Mucosa of descending colon (tissue), 3 donors: ENCODE results near the gene KNG1. TPM values are rescaled to one million over a fixed set of nuclear protein-coding genes. Genes with fewer than 3 reads are reported as not detected.
"Not testable (repeated sequence)": the region's sequence is repeated elsewhere in the genome, so short reads cannot be mapped to it uniquely, and the experiment has no call there.

Experiments
- ATAC-seq: fragments of 200-7000 bp; cut with Tn5 transposase; one replicate; pipeline ENCODE4 v1.9.1; 2020; ENCODE audit warnings: mild to moderate bottlenecking, moderate library complexity
- DNase-seq, 3 donors: peaks; one replicate each; pipeline ENCODE4 v3.0.0-alpha.2; 2020
- H3K36me3 ChIP-seq: fragments of 200-600 bp; one replicate; pipeline ENCODE4 v1.8.0; 2021; ENCODE audit warnings: low read depth, mild to moderate bottlenecking
- H3K4me1 ChIP-seq: fragments of 200-600 bp; one replicate; pipeline ENCODE4 v1.8.0; 2021; ENCODE audit warnings: low read depth, mild to moderate bottlenecking
- H3K4me3 ChIP-seq: fragments of 200-600 bp; one replicate; pipeline ENCODE4 v1.8.0; 2021; ENCODE audit warnings: mild to moderate bottlenecking
- H3K9me3 ChIP-seq: fragments of 200-600 bp; one replicate; pipeline ENCODE4 v1.8.0; 2021; ENCODE audit warnings: mild to moderate bottlenecking
- CTCF ChIP-seq: fragments of 200-600 bp; IDR thresholded peaks from one replicate; pipeline ENCODE4 v1.8.0; 2022; ENCODE audit warnings: antibody characterized with exemption, mild to moderate bottlenecking
- intact Hi-C, 2 donors: fragments of 100-400 bp; cut with DNase I in 1 of 2; cut with micrococcal nuclease in 1 of 2; formaldehyde crosslinking; loops; one replicate each; pipeline versions ENCODE4 v1.11.0 to v1.11.1; 2022; cut with DNase I, micrococcal nuclease
- total RNA-seq, 3 donors: library from RNA; stranded (reverse); fragmentation: NEBNext Ultra II Directional in 2 of 3; extraction: Animal tissue kit (Norgen Biotek cat#: 25700) in 2 of 3; gene quantifications; one replicate each; pipeline versions ENCODE4 v1.2.1 to v1.2.4, GENCODE V29; 2021 to 2023
- donor health status: DM: no; HTN: no; CAD: no; lungs with moderate emphysema.
- donor health status: DM: no; HTN: no; CAD: no.
- donor health status: DM: no; HTN: yes; CAD: no.

The KNG1 gene
- total RNA-seq, 3 donors from 2014 or later, result 0.12 to 3.2 (median 0.44) TPM

GRCh38 chr3:186679151-186679550, 38.0 kb upstream of the KNG1 start:
- intact Hi-C loops, result no loop called here
- DNase-seq (no peak), ATAC-seq (no peak)

GRCh38 chr3:186680869-186681268, 36.3 kb upstream of the KNG1 start:
- no peak for ATAC-seq
- no peak for DNase-seq
- Histone ChIP-seq H3K4me3 (no peak overlapping the region), H3K4me1 (no peaks in the 10 kb centered on the region), H3K36me3 (no peaks in the 10 kb centered on the region), H3K9me3 (no peaks in the 10 kb centered on the region)
- intact Hi-C loops, result no loop called here
- no peak for TF ChIP-seq CTCF

More at GRCh38 chr3:186679151-186679550, 38.0 kb upstream of the KNG1 start:
- Histone ChIP-seq H3K9me3 (no peaks in the 10 kb centered on the region), H3K36me3 (no peaks in the 10 kb centered on the region), H3K4me3 (no peak overlapping the region), H3K4me1 (no peaks in the 10 kb centered on the region)
- TF ChIP-seq CTCF, result no peak

- no peak overlapping the region for H3K4me3 ChIP-seq
- DNase-seq (no peak), ATAC-seq (no peak)
- intact Hi-C loops, result no loop called here
- H3K9me3 ChIP-seq, result no peaks in the 10 kb centered on the region
- TF ChIP-seq CTCF, result no peak
- H3K36me3 ChIP-seq, result no peaks in the 10 kb centered on the region
- no peaks in the 10 kb centered on the region for H3K4me1 ChIP-seq
Observed at GRCh38 chr3:186682812-186683211, 34.3 kb upstream of the KNG1 start.

- intact Hi-C loops, result no loop called here
- ATAC-seq (no peak), DNase-seq (no peak)
- no peak for TF ChIP-seq CTCF
- Histone ChIP-seq H3K4me3 (no peak overlapping the region), H3K9me3 (no peaks in the 10 kb centered on the region), H3K4me1 (no peaks in the 10 kb centered on the region), H3K36me3 (no peaks in the 10 kb centered on the region)
Observed at GRCh38 chr3:186683979-186684378, 33.2 kb upstream of the KNG1 start.

GRCh38 chr3:186686475-186686874, 30.7 kb upstream of the KNG1 start:
- H3K4me3 ChIP-seq, H3K36me3 ChIP-seq, DNase-seq, H3K9me3 ChIP-seq, H3K4me1 ChIP-seq, intact Hi-C loops, ATAC-seq: not testable (repeated sequence)

GRCh38 chr3:186687120-186687651, 30.0 kb upstream of the KNG1 start:
- ATAC-seq, result no peak
- TF ChIP-seq CTCF, result no peak
- no peak overlapping the region for H3K4me3 ChIP-seq
- no peaks in the 10 kb centered on the region for H3K4me1 ChIP-seq
- H3K9me3 ChIP-seq, result no peaks in the 10 kb centered on the region
- intact Hi-C loops, result no loop called here
- no peak for DNase-seq
- H3K36me3 ChIP-seq, result no peaks in the 10 kb centered on the region

GRCh38 chr3:186690304-186690703, 26.9 kb upstream of the KNG1 start:
- H3K36me3 ChIP-seq, ATAC-seq, DNase-seq, H3K4me1 ChIP-seq, intact Hi-C loops, H3K9me3 ChIP-seq, H3K4me3 ChIP-seq: not testable (repeated sequence)
